ENCODE measurements around the gene NEK1. TPM values are rescaled to one million over a fixed set of nuclear protein-coding genes. Genes with fewer than 3 reads are reported as not detected.

Gene NEK1
- total RNA-seq, 2 donors from 2014 or later = 8.0 to 24.0 TPM

GRCh38 chr4:169348541-169348940 lies 263.8 kb downstream of the NEK1 start:
- ATAC-seq (ENCODE audit: insufficient number of reproducible peaks, low FRiP score, low read depth) = no peak
- H3K27me3 ChIP-seq (replicated peaks; ENCODE audit: insufficient read depth) = no peaks in the 10 kb centered on the region
- no peaks in the 10 kb centered on the region for H3K9me3 ChIP-seq
- no peaks in the 10 kb centered on the region for H3K4me1 ChIP-seq (ENCODE audit: control insufficient read depth in 1 of 2, low read depth in 2 of 2)
- TF ChIP-seq CTCF (IDR thresholded peaks at IDR 0.05) = no peak
- no peak for DNase-seq (ENCODE audit: low spot score)
- H3K27ac ChIP-seq = no peak overlapping the region
- no peak overlapping the region for H3K4me3 ChIP-seq
- H3K36me3 ChIP-seq = no peaks in the 10 kb centered on the region

- H3K27ac ChIP-seq = no peak overlapping the region
- H3K4me3 ChIP-seq = no peak overlapping the region
- no peaks in the 10 kb centered on the region for H3K36me3 ChIP-seq
- DNase-seq (ENCODE audit: low spot score) = no peak
- no peaks in the 10 kb centered on the region for H3K27me3 ChIP-seq (replicated peaks; ENCODE audit: insufficient read depth)
- no peak for TF ChIP-seq CTCF (IDR thresholded peaks at IDR 0.05)
- H3K9me3 ChIP-seq = no peaks in the 10 kb centered on the region
- H3K4me1 ChIP-seq (ENCODE audit: control insufficient read depth in 1 of 2, low read depth in 2 of 2) = no peaks in the 10 kb centered on the region
- ATAC-seq (ENCODE audit: insufficient number of reproducible peaks, low FRiP score, low read depth) = no peak
These were observed 265.5 kb downstream of the NEK1 start for GRCh38 chr4:169346840-169347239.

- DNase-seq (ENCODE audit: low spot score) (no peak), ATAC-seq (ENCODE audit: insufficient number of reproducible peaks, low FRiP score, low read depth) (no peak)
- Histone ChIP-seq H3K4me1 (ENCODE audit: control insufficient read depth in 1 of 2, low read depth in 2 of 2) (no peaks in the 10 kb centered on the region), H3K9me3 (no peaks in the 10 kb centered on the region), H3K36me3 (no peaks in the 10 kb centered on the region), H3K27ac (no peak overlapping the region), H3K27me3 (replicated peaks; ENCODE audit: insufficient read depth) (no peaks in the 10 kb centered on the region), H3K4me3 (no peak overlapping the region)
- no peak for TF ChIP-seq CTCF (IDR thresholded peaks at IDR 0.05)
These were observed 267.1 kb downstream of the NEK1 start for GRCh38 chr4:169345316-169345721.

Other genes with a start within 250 kb of the NEK1 start
- 10 to 100 TPM; 13.0 to 20.0 TPM for gene CLCN3, start 8.0 kb upstream of the NEK1 start, total RNA-seq
- gene HPF1, start 145.4 kb upstream of the NEK1 start, total RNA-seq = 10 to 100 TPM; 18.7 to 50.7 TPM